ENCODE results near the gene IL17B.
A peak's percentile ranks its signal among the peaks of the same experiment; 100 is the strongest.

The IL17B gene

GRCh38 chr5:149363358-149363757 is 15.7 kb downstream of the IL17B start:
- Histone ChIP-seq H3K36me3 (ENCODE audit: insufficient read depth, low read length) (no peaks in the 10 kb centered on the region), H3K4me3 (no peak overlapping the region), H3K27ac (no peak overlapping the region), H3K9ac (ENCODE audit: insufficient read length) (no peak overlapping the region), H3K9me3 (ENCODE audit: low read depth, low read length) (no peaks in the 10 kb centered on the region)
- no peak for DNase-seq (ENCODE audit: low read depth, low spot score)
- no peak for TF ChIP-seq EZH2 (IDR thresholded peaks at IDR 0.05)
- no peak for TF ChIP-seq FOXP2 (optimal IDR thresholded peaks at IDR 0.05; ENCODE audit: control extremely low read depth, extremely low read length, insufficient read depth)
- no peak for TF ChIP-seq POLR2AphosphoS5 (IDR thresholded peaks at IDR 0.05; ENCODE audit: borderline replicate concordance, low read depth, low read length)

- DNase-seq (ENCODE audit: low read depth, low spot score): no peak
- Histone ChIP-seq H3K9ac (ENCODE audit: insufficient read length) (no peak overlapping the region), H3K9me3 (ENCODE audit: low read depth, low read length) (no peaks in the 10 kb centered on the region), H3K27ac (no peak overlapping the region), H3K36me3 (ENCODE audit: insufficient read depth, low read length) (no peaks in the 10 kb centered on the region), H3K4me3 (no peak overlapping the region)
- TF ChIP-seq EZH2 (IDR thresholded peaks at IDR 0.05) (no peak), POLR2AphosphoS5 (IDR thresholded peaks at IDR 0.05; ENCODE audit: borderline replicate concordance, low read depth, low read length) (no peak), FOXP2 (optimal IDR thresholded peaks at IDR 0.05; ENCODE audit: control extremely low read depth, extremely low read length, insufficient read depth) (no peak)
Observed at GRCh38 chr5:149362541-149362940, 16.6 kb downstream of the IL17B start.

- TF ChIP-seq FOXP2 (optimal IDR thresholded peaks at IDR 0.05; ENCODE audit: control extremely low read depth, extremely low read length, insufficient read depth): no peak
- no peak for TF ChIP-seq EZH2 (IDR thresholded peaks at IDR 0.05)
- TF ChIP-seq POLR2AphosphoS5 (IDR thresholded peaks at IDR 0.05; ENCODE audit: borderline replicate concordance, low read depth, low read length): no peak
- H3K9ac ChIP-seq (ENCODE audit: insufficient read length): no peak overlapping the region
- no peaks in the 10 kb centered on the region for H3K9me3 ChIP-seq (ENCODE audit: low read depth, low read length)
- H3K27ac ChIP-seq: no peak overlapping the region
- H3K4me3 ChIP-seq: no peak overlapping the region
- no peaks in the 10 kb centered on the region; the same call in 1 of the 2 replicates for H3K36me3 ChIP-seq (ENCODE audit: insufficient read depth, low read length)
- no peak for DNase-seq (ENCODE audit: low read depth, low spot score)
Observed at GRCh38 chr5:149360272-149360671, 18.8 kb downstream of the IL17B start.

GRCh38 chr5:149358868-149359495 is 20.1 kb downstream of the IL17B start:
- Histone ChIP-seq H3K36me3 (ENCODE audit: insufficient read depth, low read length) (peaks cover 7% of the 10 kb centered on the region; the same call in 1 of the 2 replicates), H3K27ac (no peak overlapping the region), H3K4me3 (peak overlapping the region; percentile 86), H3K9ac (ENCODE audit: insufficient read length) (no peak overlapping the region), H3K9me3 (ENCODE audit: low read depth, low read length) (no peaks in the 10 kb centered on the region)
- no peak for DNase-seq (ENCODE audit: low read depth, low spot score)
- TF ChIP-seq FOXP2 (optimal IDR thresholded peaks at IDR 0.05; ENCODE audit: control extremely low read depth, extremely low read length, insufficient read depth) (no peak), EZH2 (IDR thresholded peaks at IDR 0.05) (no peak), POLR2AphosphoS5 (IDR thresholded peaks at IDR 0.05; ENCODE audit: borderline replicate concordance, low read depth, low read length) (no peak)

GRCh38 chr5:149358294-149358651 is 20.8 kb downstream of the IL17B start:
- DNase-seq (ENCODE audit: low read depth, low spot score): no peak
- H3K9ac ChIP-seq (ENCODE audit: insufficient read length): peak overlapping the region; percentile 69
- no peaks in the 10 kb centered on the region for H3K9me3 ChIP-seq (ENCODE audit: low read depth, low read length)
- TF ChIP-seq FOXP2 (optimal IDR thresholded peaks at IDR 0.05; ENCODE audit: control extremely low read depth, extremely low read length, insufficient read depth): no peak
- no peak for TF ChIP-seq POLR2AphosphoS5 (IDR thresholded peaks at IDR 0.05; ENCODE audit: borderline replicate concordance, low read depth, low read length)
- no peak for TF ChIP-seq EZH2 (IDR thresholded peaks at IDR 0.05)
- peak overlapping the region; percentile 86 for H3K4me3 ChIP-seq
- H3K36me3 ChIP-seq (ENCODE audit: insufficient read depth, low read length): peaks cover 14% of the 10 kb centered on the region
- H3K27ac ChIP-seq: no peak overlapping the region

GRCh38 chr5:149357370-149358293 is 21.5 kb downstream of the IL17B start, which contains the start of gene PCYOX1L:
PCYOX1L (plus strand) TSS chr5:149358046; CDS start chr5:149358069, 23 bp downstream.
- peak within 1 kb of the TSS; percentile 86 for H3K4me3 ChIP-seq
- H3K9me3 ChIP-seq (ENCODE audit: low read depth, low read length): no peaks in the 10 kb centered on the region
- H3K9ac ChIP-seq (ENCODE audit: insufficient read length): peak within 1 kb of the TSS; percentile 69
- H3K36me3 ChIP-seq (ENCODE audit: insufficient read depth, low read length): peaks cover 20% of the 10 kb centered on the region
- DNase-seq (ENCODE audit: low read depth, low spot score): peak; percentile 34
- TF ChIP-seq FOXP2 (optimal IDR thresholded peaks at IDR 0.05; ENCODE audit: control extremely low read depth, extremely low read length, insufficient read depth): no peak
- TF ChIP-seq EZH2 (IDR thresholded peaks at IDR 0.05): no peak
- peak; percentile 27; the same call in 1 of the 2 replicates for TF ChIP-seq POLR2AphosphoS5 (IDR thresholded peaks at IDR 0.05; ENCODE audit: borderline replicate concordance, low read depth, low read length)
- H3K27ac ChIP-seq: no peak within 1 kb of the TSS

GRCh38 chr5:149356391-149356790 is 22.7 kb downstream of the IL17B start:
- Histone ChIP-seq H3K27ac (no peak overlapping the region), H3K4me3 (no peak overlapping the region), H3K9ac (ENCODE audit: insufficient read length) (no peak overlapping the region), H3K9me3 (ENCODE audit: low read depth, low read length) (no peaks in the 10 kb centered on the region), H3K36me3 (ENCODE audit: insufficient read depth, low read length) (peaks cover 32% of the 10 kb centered on the region)
- TF ChIP-seq EZH2 (IDR thresholded peaks at IDR 0.05): no peak
- TF ChIP-seq FOXP2 (optimal IDR thresholded peaks at IDR 0.05; ENCODE audit: control extremely low read depth, extremely low read length, insufficient read depth): no peak
- no peak for TF ChIP-seq POLR2AphosphoS5 (IDR thresholded peaks at IDR 0.05; ENCODE audit: borderline replicate concordance, low read depth, low read length)
- DNase-seq (ENCODE audit: low read depth, low spot score): no peak

- Histone ChIP-seq H3K36me3 (ENCODE audit: insufficient read depth, low read length) (peaks cover 39% of the 10 kb centered on the region), H3K27ac (no peak overlapping the region), H3K4me3 (no peak overlapping the region), H3K9me3 (ENCODE audit: low read depth, low read length) (no peaks in the 10 kb centered on the region), H3K9ac (ENCODE audit: insufficient read length) (no peak overlapping the region)
- DNase-seq (ENCODE audit: low read depth, low spot score): no peak
- TF ChIP-seq POLR2AphosphoS5 (IDR thresholded peaks at IDR 0.05; ENCODE audit: borderline replicate concordance, low read depth, low read length) (0 out of 2 replicates have a peak, but pooled peaks have one; percentile 9), EZH2 (IDR thresholded peaks at IDR 0.05) (no peak), FOXP2 (optimal IDR thresholded peaks at IDR 0.05; ENCODE audit: control extremely low read depth, extremely low read length, insufficient read depth) (no peak)
Observed at GRCh38 chr5:149355688-149356087, 23.4 kb downstream of the IL17B start.

All from SK-N-MC (cell line).